KOPT-K1 (cell line): ENCODE data around the gene EPB41L1.

ENCODE experiments used
- H3K27ac ChIP-seq: fragments of 200-600 bp; sonication (generic); 2 replicates; pipeline ENCODE4 v1.5.1; 2016; ENCODE audit warnings: antibody characterized with exemption, mild to moderate bottlenecking, low read depth, low read length; ENCODE audit not compliant: poor library complexity, severe bottlenecking
- H3K36me3 ChIP-seq: fragments of 200-600 bp; sonication (generic); 2 replicates; pipeline ENCODE4 v1.5.1; 2017; ENCODE audit warnings: antibody characterized with exemption, mild to moderate bottlenecking, low read length, moderate library complexity; ENCODE audit not compliant: insufficient read depth
- H3K9me3 ChIP-seq: fragments of 200-600 bp; sonication (generic); 2 replicates; pipeline ENCODE4 v1.5.1; 2017; ENCODE audit warnings: antibody characterized with exemption, low read length, mild to moderate bottlenecking; ENCODE audit not compliant: insufficient read depth, poor library complexity, severe bottlenecking

EPB41L1 gene

GRCh38 chr20:36183155-36183944, 28.8 kb downstream of the EPB41L1 start:
- no peak overlapping the region for H3K27ac ChIP-seq
- no peaks in the 10 kb centered on the region for H3K36me3 ChIP-seq
- no peaks in the 10 kb centered on the region for H3K9me3 ChIP-seq

DNA sequence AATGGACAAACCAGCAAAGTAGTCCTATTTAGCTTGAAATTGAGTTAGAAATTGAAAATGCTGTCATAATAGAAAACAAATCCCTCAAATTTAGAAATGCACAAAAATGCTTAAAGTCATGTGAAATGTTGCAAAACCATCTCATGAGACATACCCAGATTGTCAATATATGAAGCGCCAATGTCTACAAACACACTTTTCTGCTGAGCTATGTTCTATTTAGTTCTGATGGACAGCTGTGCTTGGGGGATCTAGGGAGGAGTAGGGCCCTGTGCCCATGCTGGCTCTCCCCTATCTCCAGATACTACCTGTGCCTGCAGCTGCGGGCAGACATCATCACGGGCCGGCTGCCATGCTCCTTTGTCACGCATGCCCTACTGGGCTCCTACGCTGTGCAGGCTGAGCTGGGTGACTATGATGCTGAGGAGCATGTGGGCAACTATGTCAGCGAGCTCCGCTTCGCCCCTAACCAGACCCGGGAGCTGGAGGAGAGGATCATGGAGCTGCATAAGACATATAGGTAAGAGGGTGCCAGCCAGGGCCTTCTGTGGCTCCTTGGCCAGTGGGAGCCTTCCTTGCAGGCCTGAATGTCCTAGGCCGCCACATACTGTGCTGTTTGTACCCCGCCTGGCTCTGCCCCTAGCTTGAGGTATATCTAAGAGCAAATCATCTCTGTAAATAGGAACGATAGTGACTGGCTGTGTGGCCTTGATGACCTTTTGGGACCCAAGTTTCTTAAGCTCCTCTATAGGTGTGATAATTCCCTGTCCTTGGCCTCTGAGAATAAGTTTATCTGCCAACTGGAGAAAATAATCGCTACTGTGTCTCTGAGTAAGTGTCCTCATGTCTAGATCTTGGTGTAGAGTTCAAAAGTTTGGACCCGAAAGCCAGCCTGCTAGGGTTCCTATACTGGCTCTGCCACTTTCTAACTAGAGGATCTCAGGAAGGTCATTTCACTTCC, 30.6 kb downstream of the EPB41L1 start:
- Histone ChIP-seq H3K36me3 (no peaks in the 10 kb centered on the region), H3K27ac (no peak overlapping the region), H3K9me3 (no peaks in the 10 kb centered on the region)

DNA sequence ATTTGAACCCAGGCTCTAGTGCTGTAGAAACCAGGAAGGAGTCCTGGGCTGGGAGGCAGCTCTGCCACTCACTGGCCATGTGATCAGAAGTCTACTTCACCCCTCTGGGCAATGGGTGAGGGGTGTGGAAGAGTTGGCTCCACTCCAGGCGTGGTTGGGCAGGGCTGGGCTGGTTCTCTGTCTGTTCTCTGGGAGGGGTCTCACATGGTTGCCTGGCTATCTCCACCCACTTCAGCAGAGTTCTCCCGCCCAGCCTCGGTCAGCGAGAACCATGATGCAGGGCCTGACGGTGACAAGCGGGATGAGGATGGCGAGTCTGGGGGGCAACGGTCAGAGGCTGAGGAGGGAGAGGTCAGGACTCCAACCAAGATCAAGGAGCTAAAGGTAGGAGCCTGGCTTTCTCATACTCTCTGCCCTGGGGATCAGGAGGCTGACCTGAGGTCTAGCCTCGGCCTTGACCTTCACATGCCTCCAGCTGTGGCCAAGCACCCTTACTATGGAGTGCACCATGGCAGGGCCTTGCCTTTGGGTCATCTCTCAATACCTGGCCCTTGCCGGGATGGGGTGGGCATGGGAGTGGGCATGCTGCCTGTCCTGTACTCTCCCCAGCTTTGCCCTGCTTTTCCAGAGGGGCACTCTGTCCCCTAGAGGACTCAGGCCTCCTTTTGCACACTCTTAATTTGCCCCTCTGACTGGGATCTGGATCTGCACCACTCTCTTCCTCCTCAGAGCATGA, 39.6 kb downstream of the EPB41L1 start:
- Histone ChIP-seq H3K27ac (no peak overlapping the region), H3K36me3 (no peaks in the 10 kb centered on the region), H3K9me3 (no peaks in the 10 kb centered on the region)

DNA sequence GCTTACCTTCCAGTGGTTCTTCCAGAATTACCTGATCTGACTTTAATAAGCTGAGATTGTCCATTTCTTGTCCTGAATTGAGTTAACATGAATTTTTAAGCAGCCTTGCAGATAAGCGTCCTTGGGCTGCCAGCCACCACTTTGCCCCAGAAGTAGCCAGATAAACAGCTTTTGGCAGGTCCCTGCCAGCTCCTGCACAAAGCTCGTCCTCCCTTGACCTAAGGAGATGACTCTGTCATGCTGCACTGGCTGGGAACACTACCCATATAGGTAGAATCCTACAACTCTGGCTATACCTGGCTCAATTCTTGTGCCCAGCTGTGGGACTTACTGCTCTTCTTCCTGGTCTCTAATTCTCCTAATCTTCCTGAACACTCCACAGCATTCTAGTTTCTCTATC, 42.1 kb downstream of the EPB41L1 start:
- Histone ChIP-seq H3K36me3 (no peaks in the 10 kb centered on the region), H3K27ac (no peak overlapping the region), H3K9me3 (no peaks in the 10 kb centered on the region)

DNA sequence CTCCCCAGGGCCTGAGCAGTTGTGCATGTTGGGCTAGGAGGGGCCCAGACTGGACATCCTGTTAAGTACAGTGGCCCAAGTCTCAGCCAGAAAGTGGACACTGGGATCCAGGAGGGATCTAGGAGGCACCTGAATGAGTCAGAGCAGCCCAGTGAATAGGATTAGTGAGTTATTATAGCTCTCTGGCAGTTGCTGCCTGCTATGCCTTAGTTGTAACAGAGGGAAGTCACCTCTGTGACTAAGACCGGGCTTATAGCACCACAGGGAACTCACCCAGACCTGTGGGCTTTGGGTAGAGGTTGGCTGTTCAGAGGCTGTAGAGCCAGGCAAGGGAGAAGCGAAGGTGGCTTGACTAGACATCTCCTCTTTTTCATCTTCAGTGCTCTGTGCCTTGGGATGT, 42.7 kb downstream of the EPB41L1 start:
- H3K27ac ChIP-seq: no peak overlapping the region
- no peaks in the 10 kb centered on the region for H3K36me3 ChIP-seq
- no peaks in the 10 kb centered on the region for H3K9me3 ChIP-seq

DNA sequence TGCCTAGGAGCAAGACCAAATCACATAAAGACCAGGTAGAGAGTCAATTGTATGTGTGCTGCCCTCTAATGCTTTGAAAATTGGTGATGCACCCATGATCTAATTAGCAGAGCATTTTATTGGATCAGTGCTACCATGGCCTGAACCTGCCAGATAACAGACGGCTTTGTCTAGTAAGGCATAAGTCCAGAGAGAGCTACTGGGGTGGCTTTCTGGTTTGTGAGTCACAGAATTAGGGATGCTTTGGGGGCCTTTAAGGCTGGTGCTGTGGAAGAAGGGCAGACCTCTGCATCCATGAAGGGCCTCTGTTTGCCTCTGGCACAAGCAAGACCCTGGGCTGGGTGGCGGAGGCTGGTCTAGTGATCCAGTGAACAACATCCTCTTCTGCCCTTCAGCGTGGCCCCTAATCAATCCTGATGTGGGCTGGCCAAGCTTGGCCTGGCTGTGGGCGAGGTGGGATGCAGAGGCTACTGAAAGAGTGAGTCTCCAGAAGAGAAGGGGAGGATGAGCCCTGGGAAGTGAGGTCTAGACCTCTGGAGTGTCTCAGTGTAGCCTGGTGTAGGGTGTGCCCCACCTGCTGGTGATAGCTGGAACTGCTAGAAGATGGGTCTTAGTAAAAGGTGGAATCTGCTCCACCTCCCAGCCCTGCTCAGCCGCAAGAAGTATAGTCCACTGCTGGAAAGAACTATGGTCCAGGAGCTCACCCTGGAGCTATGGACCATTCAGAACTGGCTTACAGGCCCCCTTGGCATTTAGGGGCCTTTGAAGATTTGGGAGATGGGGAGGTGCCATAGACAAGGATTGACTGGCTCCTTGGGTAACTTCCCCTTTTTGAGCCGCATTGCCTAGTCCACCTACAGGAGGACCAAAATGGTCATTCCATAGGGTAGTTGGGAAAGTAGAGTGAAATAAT, 45.1 kb downstream of the EPB41L1 start:
- Histone ChIP-seq H3K9me3 (no peaks in the 10 kb centered on the region), H3K27ac (no peak overlapping the region), H3K36me3 (no peaks in the 10 kb centered on the region)

GRCh38 chr20:36200451-36200850, 45.9 kb downstream of the EPB41L1 start:
- Histone ChIP-seq H3K27ac (no peak overlapping the region), H3K9me3 (no peaks in the 10 kb centered on the region), H3K36me3 (no peaks in the 10 kb centered on the region)

DNA sequence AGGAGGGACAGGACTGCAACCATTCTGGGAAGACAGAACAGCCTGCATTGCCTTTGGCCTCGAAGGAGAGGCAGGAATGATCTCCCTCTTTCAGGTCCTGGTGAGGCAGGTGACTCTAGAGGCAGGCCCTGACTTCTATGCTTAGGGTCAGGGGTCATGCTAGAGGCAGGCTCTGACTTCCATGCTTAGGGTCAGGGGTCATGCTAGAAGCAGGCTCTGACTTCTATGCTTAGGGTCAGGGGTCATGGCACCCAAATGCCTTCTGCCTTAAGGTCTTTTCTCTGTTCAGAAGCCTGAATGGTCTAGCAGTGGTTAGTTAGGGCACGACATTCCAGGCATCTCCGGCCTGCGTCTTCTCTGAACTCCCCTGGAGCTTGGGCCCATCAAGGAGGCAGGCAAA, 46.7 kb downstream of the EPB41L1 start:
- Histone ChIP-seq H3K27ac (no peak overlapping the region), H3K36me3 (no peaks in the 10 kb centered on the region), H3K9me3 (no peaks in the 10 kb centered on the region)

GRCh38 chr20:36202891-36203338, 48.4 kb downstream of the EPB41L1 start:
- H3K36me3 ChIP-seq: no peaks in the 10 kb centered on the region

DNA sequence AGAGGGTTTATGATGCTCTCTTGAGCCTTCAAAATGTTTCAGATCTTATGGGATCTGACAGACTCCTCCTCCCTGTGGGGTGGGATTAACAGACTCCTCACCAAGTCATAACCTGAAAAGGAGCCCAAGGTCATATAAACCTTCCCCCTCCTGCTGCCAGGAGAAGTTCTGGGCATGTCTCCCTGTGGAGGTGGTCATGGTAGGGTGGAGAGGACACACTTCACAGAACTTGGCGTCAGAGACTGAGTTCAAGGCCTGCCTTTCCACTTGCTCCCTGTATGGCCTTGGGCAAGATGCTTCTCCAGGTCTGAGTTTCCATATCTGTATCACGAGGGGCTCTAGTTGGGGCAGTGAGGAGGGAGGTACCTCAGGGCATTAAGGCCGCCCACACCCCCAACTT, 49.3 kb downstream of the EPB41L1 start:
- H3K27ac ChIP-seq: no peak overlapping the region

More at GRCh38 chr20:36202891-36203338, 48.4 kb downstream of the EPB41L1 start:
- Histone ChIP-seq H3K9me3 (no peaks in the 10 kb centered on the region), H3K27ac (no peak overlapping the region)

GRCh38 chr20:36205026-36205425, 50.5 kb downstream of the EPB41L1 start:
- H3K27ac ChIP-seq: no peak overlapping the region
- no peaks in the 10 kb centered on the region for H3K36me3 ChIP-seq
- H3K9me3 ChIP-seq: no peaks in the 10 kb centered on the region

More for the DNA sequence above, 49.3 kb downstream of the EPB41L1 start:
- Histone ChIP-seq H3K9me3 (no peaks in the 10 kb centered on the region), H3K36me3 (no peaks in the 10 kb centered on the region)

GRCh38 chr20:36206068-36206467, 51.5 kb downstream of the EPB41L1 start:
- Histone ChIP-seq H3K27ac (no peak overlapping the region), H3K36me3 (no peaks in the 10 kb centered on the region), H3K9me3 (no peaks in the 10 kb centered on the region)

DNA sequence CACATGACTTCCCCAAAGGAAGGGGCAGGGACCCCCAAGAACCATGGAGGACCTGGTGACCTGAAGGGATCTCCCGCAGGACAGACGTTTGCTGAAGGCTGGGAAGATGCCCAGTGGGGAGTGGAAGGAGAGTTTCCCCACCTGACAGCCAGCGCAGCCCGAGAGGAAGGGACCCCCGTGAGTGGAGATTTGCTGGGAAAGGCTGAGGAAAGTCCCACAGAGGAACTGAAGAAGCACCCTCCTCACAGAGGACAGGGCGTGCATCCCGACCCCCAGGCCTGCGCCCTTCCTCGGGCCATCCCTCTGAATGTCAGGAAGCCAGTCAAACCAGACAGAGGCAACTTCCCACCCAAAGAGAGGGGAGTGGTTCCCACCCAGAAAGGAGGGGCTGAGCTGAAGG, 52.1 kb downstream of the EPB41L1 start:
- Histone ChIP-seq H3K27ac (no peak overlapping the region), H3K9me3 (no peaks in the 10 kb centered on the region), H3K36me3 (no peaks in the 10 kb centered on the region)

- Histone ChIP-seq H3K9me3 (no peaks in the 10 kb centered on the region), H3K27ac (no peak overlapping the region), H3K36me3 (no peaks in the 10 kb centered on the region)
Measured at GRCh38 chr20:36207602-36208001, 53.1 kb downstream of the EPB41L1 start.
